GM12865 (cell line): ENCODE results near the gene FIBCD1.

ENCODE experiments used
- DNase-seq: peaks from one replicate; pipeline ENCODE4 v3.0.0; 2010; ENCODE audit warnings: low read depth
- H3K4me3 ChIP-seq: 2 replicates; pipeline ENCODE4 v1.5.1; 2011; ENCODE audit warnings: mild to moderate bottlenecking, low read depth, low read length, control low read depth
- CTCF ChIP-seq: IDR thresholded peaks from 2 replicates; pipeline ENCODE4 v1.5.1; 2011; ENCODE audit warnings: low read length, control low read depth, low read depth, inconsistent platforms; ENCODE audit not compliant: insufficient read depth; ENCODE audit errors: missing control alignments

Gene FIBCD1

DNA sequence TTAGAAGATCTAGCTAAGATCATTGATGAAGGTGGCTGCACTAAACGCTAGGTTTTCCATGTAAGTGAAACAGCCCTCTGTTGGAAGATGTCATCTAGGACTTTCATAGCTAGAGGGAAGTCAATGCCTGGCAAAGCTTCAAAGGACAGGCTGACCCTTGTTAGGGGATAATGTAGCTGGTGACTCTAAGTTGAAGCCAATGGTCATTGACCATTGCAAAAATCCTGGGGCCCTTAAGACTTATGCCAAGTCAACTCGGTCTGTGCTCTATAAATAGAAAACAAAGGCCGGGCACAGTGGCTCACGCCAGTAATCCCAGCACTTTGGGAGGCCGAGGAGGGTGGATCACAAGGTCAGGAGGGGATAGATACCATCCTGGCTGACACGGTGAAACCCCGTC, 26.6 kb upstream of the FIBCD1 start:
- TF ChIP-seq CTCF: no peak
- no peak overlapping the region for H3K4me3 ChIP-seq
- DNase-seq: no peak

- TF ChIP-seq CTCF: no peak
- DNase-seq: no peak
- no peak overlapping the region for H3K4me3 ChIP-seq
Observed at GRCh38 chr9:130963916-130964315, 24.9 kb upstream of the FIBCD1 start.

DNA sequence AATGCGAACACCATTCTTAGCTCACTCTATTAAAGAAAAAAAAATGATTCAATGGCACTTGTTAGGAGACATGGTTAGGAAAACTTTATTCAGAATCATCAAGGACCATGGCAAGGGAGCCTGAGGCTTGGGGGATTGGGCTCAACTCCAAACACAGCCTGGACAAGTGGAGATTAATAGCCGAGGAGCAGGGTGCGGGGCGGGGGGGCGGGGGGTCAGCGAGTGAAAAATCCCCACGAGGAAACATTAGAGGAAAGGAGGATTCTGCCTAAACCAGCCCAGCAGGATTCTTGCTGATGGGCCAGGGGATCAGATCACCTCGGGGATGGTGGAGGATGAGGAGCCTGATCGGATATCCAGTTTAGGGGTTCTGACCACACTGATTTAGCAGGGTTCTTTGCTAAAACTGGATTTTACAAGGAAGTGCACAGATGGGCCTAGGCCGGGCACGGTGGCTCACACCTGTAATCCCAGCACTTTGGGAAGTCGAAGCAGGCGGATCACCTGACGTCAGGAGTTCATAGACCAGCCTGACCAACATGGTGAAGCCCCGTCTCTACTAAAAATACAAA, 24.4 kb upstream of the FIBCD1 start:
- TF ChIP-seq CTCF: no peak
- no peak for DNase-seq
- H3K4me3 ChIP-seq: no peak overlapping the region

DNA sequence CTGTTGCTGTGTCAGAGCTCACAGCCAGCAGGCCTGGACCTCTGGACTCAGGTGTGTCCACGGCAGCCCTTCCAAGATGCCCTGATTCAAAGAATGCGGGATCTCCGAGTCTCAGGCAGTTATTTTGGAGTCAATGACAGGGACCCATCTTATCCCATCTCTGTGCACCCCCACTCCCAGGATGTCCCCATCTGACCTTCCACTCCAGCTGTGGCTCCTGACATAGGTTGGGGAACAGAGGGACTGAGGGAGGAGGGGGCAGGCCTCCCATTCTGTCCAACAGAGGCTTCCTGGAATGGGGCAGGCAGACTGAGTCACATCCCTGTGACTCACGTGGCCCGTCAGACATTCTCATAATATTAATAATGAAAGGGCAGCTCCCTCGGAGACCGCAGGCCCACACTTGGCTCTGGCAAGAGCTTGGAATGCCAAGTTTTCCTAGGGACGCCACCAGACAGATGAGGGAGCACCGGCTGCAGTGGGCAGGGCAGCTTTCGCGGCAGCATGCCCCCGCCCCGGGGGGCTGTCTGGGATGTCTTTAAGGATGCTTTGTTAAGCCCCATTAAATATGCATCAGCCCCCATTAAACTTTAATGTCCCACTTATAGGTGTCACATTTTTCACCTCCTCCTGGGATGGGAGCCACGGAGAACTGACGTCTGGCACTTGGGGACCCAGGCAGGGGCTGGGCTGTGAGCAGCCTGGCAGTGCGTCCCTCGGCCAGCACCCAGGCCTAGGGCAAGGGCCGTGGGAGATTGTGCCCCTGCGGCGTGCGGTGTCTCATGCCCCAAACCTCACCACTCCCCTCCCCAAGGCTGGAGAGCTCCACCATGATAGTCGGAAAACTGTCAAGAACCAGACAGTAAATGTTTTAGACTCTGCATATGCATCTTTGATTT, 23.6 kb upstream of the FIBCD1 start:
- no peak overlapping the region for H3K4me3 ChIP-seq
- DNase-seq: no peak
- TF ChIP-seq CTCF: no peak

- TF ChIP-seq CTCF: no peak
- no peak for DNase-seq
- no peak overlapping the region for H3K4me3 ChIP-seq
Observed at GRCh38 chr9:130961511-130962300, 22.7 kb upstream of the FIBCD1 start.

- no peak overlapping the region for H3K4me3 ChIP-seq
- TF ChIP-seq CTCF: no peak
- no peak for DNase-seq
Observed at GRCh38 chr9:130960522-130961378, 21.7 kb upstream of the FIBCD1 start.
